Memory B cell (primary cell): Measurements from ENCODE around the gene AKR1C8.

ENCODE experiments used
- ATAC-seq: fragments of 150-1000 bp; cut with Tn5 transposase; 2 replicates; pipeline ENCODE4 v1.10.0; 2021; ENCODE audit warnings: low read depth, mild to moderate bottlenecking, moderate library complexity
- DNase-seq, 2 donors: peaks; one replicate each; pipeline ENCODE4 v3.0.0; 2022; ENCODE audit warnings: low spot score in 2 of 2
- H3K27ac Mint-ChIP-seq: one replicate; pipeline ENCODE4 v1.8.0; 2022; ENCODE audit warnings: mild to moderate bottlenecking, moderate library complexity, mixed read lengths
- H3K27me3 Mint-ChIP-seq: one replicate; pipeline ENCODE4 v1.8.0; 2022; ENCODE audit warnings: mixed read lengths
- H3K36me3 Mint-ChIP-seq: one replicate; pipeline ENCODE4 v1.8.0; 2022; ENCODE audit warnings: mild to moderate bottlenecking, mixed read lengths
- H3K4me1 Mint-ChIP-seq: one replicate; pipeline ENCODE4 v1.8.0; 2022; ENCODE audit warnings: mixed read lengths
- H3K4me3 Mint-ChIP-seq: one replicate; pipeline ENCODE4 v1.8.0; 2022; ENCODE audit warnings: mild to moderate bottlenecking, moderate library complexity, mixed read lengths
- H3K9me3 Mint-ChIP-seq: one replicate; pipeline ENCODE4 v1.8.0; 2022; ENCODE audit warnings: mixed read lengths

The AKR1C8 gene

DNA sequence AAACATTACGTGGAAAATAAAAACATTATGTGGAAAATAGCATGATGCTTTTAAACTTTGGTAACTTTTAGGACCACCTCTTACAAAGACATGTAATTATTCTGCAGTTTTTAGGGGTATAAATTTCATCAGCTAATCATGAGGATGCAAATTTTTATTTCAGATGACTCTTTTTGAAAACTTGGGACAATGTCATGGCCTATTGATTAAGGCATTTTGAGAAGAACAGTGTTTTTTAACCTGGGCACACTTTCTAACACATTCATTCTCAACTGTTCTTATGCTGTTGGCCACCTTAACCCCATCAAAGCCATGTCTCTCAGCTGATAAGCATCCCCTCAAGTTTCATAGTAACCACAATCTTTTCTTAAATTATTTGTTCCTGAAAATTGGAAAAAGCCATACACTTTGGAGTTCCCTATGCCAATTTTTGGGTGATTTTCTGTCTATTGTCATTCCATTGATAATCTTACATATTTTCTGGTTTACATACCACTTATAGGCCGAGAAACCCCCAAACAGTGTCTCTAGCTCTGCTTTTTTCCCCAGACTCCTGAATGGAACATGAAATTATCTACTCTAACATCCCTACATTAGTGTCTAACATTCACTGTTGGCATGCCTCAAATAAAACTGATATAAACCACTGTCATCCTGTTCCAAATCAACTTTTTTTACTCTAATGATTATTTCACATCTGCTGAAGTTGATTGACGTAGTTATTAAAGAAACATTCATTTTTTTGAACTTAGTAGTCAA, 76.1 kb downstream of the AKR1C8 start:
- Mint-ChIP-seq H3K36me3 (no peaks in the 10 kb centered on the region), H3K27ac (no peak overlapping the region), H3K4me1 (no peaks in the 10 kb centered on the region), H3K9me3 (peaks cover 3% of the 10 kb centered on the region), H3K4me3 (no peak overlapping the region), H3K27me3 (peaks cover 4% of the 10 kb centered on the region)
- ATAC-seq (no peak), DNase-seq (no peak)

GRCh38 chr10:5107860-5108526, 77.0 kb downstream of the AKR1C8 start:
- DNase-seq (no peak), ATAC-seq (no peak)
- Mint-ChIP-seq H3K4me1 (no peaks in the 10 kb centered on the region), H3K27ac (no peak overlapping the region), H3K36me3 (no peaks in the 10 kb centered on the region), H3K9me3 (peaks cover 3% of the 10 kb centered on the region), H3K27me3 (peaks cover 4% of the 10 kb centered on the region), H3K4me3 (no peak overlapping the region)

GRCh38 chr10:5106553-5106952, 78.4 kb downstream of the AKR1C8 start:
- no peak overlapping the region for H3K27ac Mint-ChIP-seq
- no peaks in the 10 kb centered on the region for H3K36me3 Mint-ChIP-seq
- ATAC-seq, result no peak
- peaks cover 3% of the 10 kb centered on the region for H3K9me3 Mint-ChIP-seq
- no peak for DNase-seq
- no peaks in the 10 kb centered on the region for H3K4me1 Mint-ChIP-seq
- no peak overlapping the region for H3K4me3 Mint-ChIP-seq
- peaks cover 4% of the 10 kb centered on the region for H3K27me3 Mint-ChIP-seq

DNA sequence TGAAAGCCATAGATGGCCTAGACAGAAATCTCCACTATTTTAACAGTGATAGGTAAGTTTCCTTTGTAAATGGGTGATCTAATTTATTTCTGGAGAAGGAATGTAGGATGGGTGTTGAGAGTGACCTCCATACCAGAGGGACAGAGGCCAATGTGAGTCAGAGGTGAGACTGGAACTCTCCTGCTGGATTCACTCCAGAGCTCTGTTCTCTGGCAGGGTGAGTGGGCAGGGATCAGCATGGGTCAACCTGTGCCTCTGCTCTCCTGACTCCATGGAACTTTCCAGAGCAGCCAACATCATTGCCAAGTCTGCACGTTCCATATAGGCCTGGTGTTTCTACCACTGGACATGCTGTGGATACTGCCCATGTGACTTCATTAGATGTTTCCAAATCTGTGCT, 79.3 kb downstream of the AKR1C8 start:
- peaks cover 4% of the 10 kb centered on the region for H3K27me3 Mint-ChIP-seq
- no peak overlapping the region for H3K27ac Mint-ChIP-seq
- H3K36me3 Mint-ChIP-seq, result no peaks in the 10 kb centered on the region
- no peak overlapping the region for H3K4me3 Mint-ChIP-seq
- no peak for ATAC-seq
- DNase-seq, result no peak
- peaks cover 2% of the 10 kb centered on the region for H3K9me3 Mint-ChIP-seq
- no peaks in the 10 kb centered on the region for H3K4me1 Mint-ChIP-seq
